HCT116 (cell line): Measurements from ENCODE around the gene NTRK3. TPM values are rescaled to one million over a fixed set of nuclear protein-coding genes. Genes with fewer than 3 reads are reported as not detected.

ENCODE experiments used
- ATAC-seq: fragments of 200-7000 bp; cut with Tn5 transposase; 2 replicates; pipeline ENCODE4 v1.9.1; 2020; ENCODE audit warnings: mild to moderate bottlenecking, moderate library complexity
- BruUV-seq: library from RNA; stranded (reverse); fragments of 400-500 nt; replicated peaks from 2 replicates; lab custom pipeline; 2021; lab: Mats Ljungman, UMichigan
- CTCF ChIA-PET: fragments of 300-600 bp; sonication (Branson Sonifier 250); formaldehyde crosslinking; loops from one replicate; lab custom pipeline; 2021; ENCODE audit warnings: antibody characterized with exemption; lab: Charles Lee
- POLR2A ChIA-PET: fragments of 300-600, 350-600 bp; sonication (Branson Sonifier 250); formaldehyde crosslinking; loops from one replicate; lab custom pipeline; 2021; ENCODE audit warnings: antibody characterized with exemption; lab: Charles Lee
- RAD21 ChIA-PET, 2 experiments: fragments of 300-600 bp; sonication (Branson Sonifier 250); formaldehyde crosslinking; loops; one replicate each; lab custom pipeline; 2023; ENCODE audit warnings: low total read pairs in 2 of 2; ENCODE audit not compliant: uncharacterized antibody in 2 of 2, unreplicated experiment in 2 of 2, low non-redundant PET in 1 of 2; lab: Charles Lee
- DNase-seq: peaks from one replicate; pipeline ENCODE4 v3.0.0-alpha.2; 2010; ENCODE audit warnings: low read depth, low spot score
- H2AFZ ChIP-seq: fragments of 200-600 bp; shearing (Covaris generic), sonication (generic); 2 replicates; pipeline ENCODE4 v1.6.1; 2017; ENCODE audit warnings: low read depth, mixed run types, mixed read lengths, antibody characterized with exemption, low read length; ENCODE audit not compliant: poor library complexity, severe bottlenecking
- H3K27ac ChIP-seq: 2 replicates; pipeline ENCODE4 v1.5.1; 2012; ENCODE audit warnings: low read depth, low read length
- H3K27me3 ChIP-seq: fragments of 200-600 bp; sonication (generic); 2 replicates; pipeline ENCODE4 v1.6.1; 2016; ENCODE audit warnings: mixed run types, low read length, mixed read lengths; ENCODE audit not compliant: insufficient read depth
- H3K36me3 ChIP-seq, 2 experiments: fragments of 200-500 bp in 1 of 2; fragments of 200-600 bp in 1 of 2; sonication (Bioruptor generic) in 1 of 2; sonication (generic) in 1 of 2; 2 replicates each; pipeline versions ENCODE4 v1.5.1 to v1.6.1; 2014 to 2016; ENCODE audit warnings: low read length in 2 of 2, inconsistent platforms in 1 of 2, mixed read lengths in 1 of 2, mixed run types in 1 of 2; ENCODE audit not compliant: insufficient read depth in 2 of 2, control insufficient read depth in 1 of 2
- H3K4me1 ChIP-seq, 2 experiments: fragments of 200-600 bp in 1 of 2; sonication (generic) in 1 of 2; 2 replicates each; pipeline versions ENCODE4 v1.5.1 to v1.6.1; 2012 to 2017; ENCODE audit warnings: low read length in 2 of 2, inconsistent platforms in 1 of 2, mild to moderate bottlenecking in 1 of 2, mixed read lengths in 1 of 2, mixed run types in 1 of 2, moderate library complexity in 1 of 2; ENCODE audit not compliant: insufficient read depth in 2 of 2, control insufficient read depth in 1 of 2
- H3K4me2 ChIP-seq: fragments of 200-600 bp; sonication (generic); 2 replicates; pipeline ENCODE4 v1.6.1; 2017; ENCODE audit warnings: mixed run types, low read length, mixed read lengths
- H3K4me3 ChIP-seq, 2 experiments: fragments of 200-600 bp in 1 of 2; sonication (generic) in 1 of 2; replicated peaks in 1 of 2; 2 replicates each; pipeline ENCODE4 v1.5.1; 2011 to 2016; ENCODE audit warnings: low read length in 2 of 2, control low read depth in 1 of 2, low read depth in 1 of 2, mild to moderate bottlenecking in 1 of 2, mixed read lengths in 1 of 2, mixed run types in 1 of 2
- H3K79me2 ChIP-seq: fragments of 200-600 bp; sonication (generic); 2 replicates; pipeline ENCODE4 v1.6.1; 2017; ENCODE audit warnings: mild to moderate bottlenecking, mixed run types, low read length, moderate library complexity, mixed read lengths; ENCODE audit not compliant: insufficient read depth
- H3K9ac ChIP-seq: fragments of 200-600 bp; sonication (generic); 2 replicates; pipeline ENCODE4 v1.6.1; 2016; ENCODE audit warnings: low read length, mixed read lengths
- H3K9me2 ChIP-seq: fragments of 200-600 bp; sonication (generic), shearing (Covaris generic); 2 replicates; pipeline ENCODE4 v1.6.1; 2017; ENCODE audit warnings: mixed run types, mild to moderate bottlenecking, moderate library complexity; ENCODE audit not compliant: insufficient read depth
- H3K9me3 ChIP-seq, 2 experiments: fragments of 200-500 bp in 1 of 2; fragments of 200-600 bp in 1 of 2; sonication (Bioruptor generic) in 1 of 2; sonication (generic) in 1 of 2; 2 replicates each; pipeline ENCODE4 v1.6.1; 2014 to 2017; ENCODE audit warnings: low read length in 2 of 2, mixed read lengths in 2 of 2, inconsistent platforms in 1 of 2, low read depth in 1 of 2, mild to moderate bottlenecking in 1 of 2, mixed run types in 1 of 2, moderate library complexity in 1 of 2; ENCODE audit not compliant: control insufficient read depth in 1 of 2, insufficient read depth in 1 of 2
- H4K20me1 ChIP-seq: fragments of 200-600 bp; sonication (generic), shearing (Covaris generic); 2 replicates; pipeline ENCODE4 v1.6.1; 2017; ENCODE audit warnings: mixed run types, mild to moderate bottlenecking, moderate library complexity; ENCODE audit not compliant: insufficient read depth
- EGR1 ChIP-seq: IDR thresholded peaks from 2 replicates; pipeline ENCODE4 v1.6.1; 2012; ENCODE audit warnings: low read depth
- ELF1 ChIP-seq: IDR thresholded peaks from 2 replicates; pipeline ENCODE4 v1.6.1; 2012; ENCODE audit warnings: low read depth, borderline replicate concordance
- FOSL1 ChIP-seq: IDR thresholded peaks from 2 replicates; pipeline ENCODE4 v1.6.1; 2012; ENCODE audit warnings: low read depth
- MAX ChIP-seq: IDR thresholded peaks from 2 replicates; pipeline ENCODE4 v1.6.1; 2012
- POLR2A ChIP-seq: IDR thresholded peaks from 2 replicates; pipeline ENCODE4 v1.7.0; 2011; ENCODE audit warnings: borderline replicate concordance; ENCODE audit not compliant: insufficient read depth, insufficient read length; ENCODE audit errors: extremely low read depth
- POLR2AphosphoS5 ChIP-seq: IDR thresholded peaks from 2 replicates; pipeline ENCODE4 v1.6.1; 2011; ENCODE audit warnings: mild to moderate bottlenecking, low read depth, low read length, moderate library complexity
- SP1 ChIP-seq: IDR thresholded peaks from 2 replicates; pipeline ENCODE4 v1.6.1; 2012; ENCODE audit warnings: low read depth
- intact Hi-C: fragments of 100-400 bp; cut with micrococcal nuclease; formaldehyde crosslinking; loops from 2 replicates; pipeline ENCODE4 v1.10.0; 2022
- total RNA-seq: library from RNA; stranded (reverse); gene quantifications from one replicate; pipeline ENCODE4 v1.2.1, GENCODE V29; 2021; ENCODE audit not compliant: unreplicated experiment
- TF ChIP-seq, protein P1 (sequence below): IDR thresholded peaks from 2 replicates; pipeline ENCODE4 v1.6.1; 2011; ENCODE audit warnings: mild to moderate bottlenecking, low read length, moderate library complexity; ENCODE audit not compliant: insufficient replicate concordance; ENCODE audit errors: extremely low read depth
- TF ChIP-seq, protein P2 (sequence below), 3 experiments: fragments of 200-600 bp in 1 of 3; sonication (generic) in 1 of 3; IDR thresholded peaks in 2 of 3; conservative IDR thresholded peaks in 1 of 3; 2 replicates each; pipeline ENCODE4 v1.5.1; 2012 to 2017; ENCODE audit warnings: low read depth in 2 of 3, low read length in 2 of 3, antibody characterized with exemption in 1 of 3, borderline replicate concordance in 1 of 3, control low read depth in 1 of 3, mild to moderate bottlenecking in 1 of 3, mixed read lengths in 1 of 3, mixed run types in 1 of 3, moderate library complexity in 1 of 3; ENCODE audit not compliant: insufficient read depth in 1 of 3

NTRK3 gene
- total RNA-seq, 1 experiment from 2014 or later = not detected

GRCh38 chr15:88301311-88301710 is 44.8 kb upstream of the NTRK3 start (continued):
- TF ChIP-seq, protein P1, sequence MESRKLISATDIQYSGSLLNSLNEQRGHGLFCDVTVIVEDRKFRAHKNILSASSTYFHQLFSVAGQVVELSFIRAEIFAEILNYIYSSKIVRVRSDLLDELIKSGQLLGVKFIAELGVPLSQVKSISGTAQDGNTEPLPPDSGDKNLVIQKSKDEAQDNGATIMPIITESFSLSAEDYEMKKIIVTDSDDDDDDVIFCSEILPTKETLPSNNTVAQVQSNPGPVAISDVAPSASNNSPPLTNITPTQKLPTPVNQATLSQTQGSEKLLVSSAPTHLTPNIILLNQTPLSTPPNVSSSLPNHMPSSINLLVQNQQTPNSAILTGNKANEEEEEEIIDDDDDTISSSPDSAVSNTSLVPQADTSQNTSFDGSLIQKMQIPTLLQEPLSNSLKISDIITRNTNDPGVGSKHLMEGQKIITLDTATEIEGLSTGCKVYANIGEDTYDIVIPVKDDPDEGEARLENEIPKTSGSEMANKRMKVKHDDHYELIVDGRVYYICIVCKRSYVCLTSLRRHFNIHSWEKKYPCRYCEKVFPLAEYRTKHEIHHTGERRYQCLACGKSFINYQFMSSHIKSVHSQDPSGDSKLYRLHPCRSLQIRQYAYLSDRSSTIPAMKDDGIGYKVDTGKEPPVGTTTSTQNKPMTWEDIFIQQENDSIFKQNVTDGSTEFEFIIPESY = no peak

DNA sequence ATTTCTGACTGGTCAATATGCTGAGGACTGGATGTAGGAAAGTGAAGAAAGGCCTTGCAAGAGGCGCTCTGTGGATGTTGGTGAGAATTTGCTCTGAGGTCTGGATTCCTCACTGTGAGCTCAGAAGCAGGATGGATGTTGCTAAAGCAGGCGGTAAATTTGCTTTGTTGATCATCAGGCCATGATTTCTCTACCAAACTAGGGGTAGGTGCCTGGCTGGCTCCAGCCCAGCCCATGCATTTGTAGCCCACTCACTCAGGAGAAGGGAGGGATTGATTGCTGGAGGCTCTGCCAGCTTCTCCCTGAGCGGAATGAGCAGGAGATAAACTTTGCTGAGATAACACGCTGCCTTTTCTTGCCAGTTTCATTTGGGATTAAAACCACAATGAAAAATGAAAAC is 44.3 kb upstream of the NTRK3 start:
- RAD21 ChIA-PET = no interaction called here
- CTCF ChIA-PET = no interaction called here
- no TSS peak for BruUV-seq
- Histone ChIP-seq H3K79me2 (no peaks in the 10 kb centered on the region), H3K27me3 (peaks cover 41% of the 10 kb centered on the region), H3K27ac (no peak overlapping the region), H4K20me1 (no peaks in the 10 kb centered on the region)
- intact Hi-C loops = no loop called here
- TF ChIP-seq FOSL1 (no peak), EGR1 (no peak), ELF1 (no peak), POLR2A (no peak), SP1 (no peak), POLR2AphosphoS5 (no peak), MAX (no peak)
- TF ChIP-seq, protein P2, sequence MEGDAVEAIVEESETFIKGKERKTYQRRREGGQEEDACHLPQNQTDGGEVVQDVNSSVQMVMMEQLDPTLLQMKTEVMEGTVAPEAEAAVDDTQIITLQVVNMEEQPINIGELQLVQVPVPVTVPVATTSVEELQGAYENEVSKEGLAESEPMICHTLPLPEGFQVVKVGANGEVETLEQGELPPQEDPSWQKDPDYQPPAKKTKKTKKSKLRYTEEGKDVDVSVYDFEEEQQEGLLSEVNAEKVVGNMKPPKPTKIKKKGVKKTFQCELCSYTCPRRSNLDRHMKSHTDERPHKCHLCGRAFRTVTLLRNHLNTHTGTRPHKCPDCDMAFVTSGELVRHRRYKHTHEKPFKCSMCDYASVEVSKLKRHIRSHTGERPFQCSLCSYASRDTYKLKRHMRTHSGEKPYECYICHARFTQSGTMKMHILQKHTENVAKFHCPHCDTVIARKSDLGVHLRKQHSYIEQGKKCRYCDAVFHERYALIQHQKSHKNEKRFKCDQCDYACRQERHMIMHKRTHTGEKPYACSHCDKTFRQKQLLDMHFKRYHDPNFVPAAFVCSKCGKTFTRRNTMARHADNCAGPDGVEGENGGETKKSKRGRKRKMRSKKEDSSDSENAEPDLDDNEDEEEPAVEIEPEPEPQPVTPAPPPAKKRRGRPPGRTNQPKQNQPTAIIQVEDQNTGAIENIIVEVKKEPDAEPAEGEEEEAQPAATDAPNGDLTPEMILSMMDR (IDR thresholded peaks at IDR 0.05 in 2 of 3, conservative IDR thresholded peaks at IDR 0.05 in 1 of 3; ENCODE audit: borderline replicate concordance in 1 of 3, insufficient read depth in 1 of 3, low read depth in 2 of 3, low read length in 2 of 3) = no peak
- TF ChIP-seq, all 23 proteins: peak for 0
- DNase-seq (no peak), ATAC-seq (no peak)
- Histone ChIP-seq H3K9me3 (no peaks in the 10 kb centered on the region), H3K4me2 (no peak overlapping the region), H2AFZ (no peak overlapping the region), H3K36me3 (no peaks in the 10 kb centered on the region), H3K9me2 (no peaks in the 10 kb centered on the region), H3K4me3 (no peak overlapping the region), H3K4me1 (no peaks in the 10 kb centered on the region), H3K9ac (no peak overlapping the region)
- POLR2A ChIA-PET = no interaction called here
